Activated CD4-positive, alpha-beta memory T cell treated with anti-CD3 and anti-CD28 coated beads, Interleukin-2, amount 10 ng/mL, durations not matched to agents 7 days and 5 days (primary cell): Measurements from ENCODE around the gene SLC8A1. TPM values are rescaled to one million over a fixed set of nuclear protein-coding genes. Genes with fewer than 3 reads are reported as not detected.

Source experiments
- CTCF ChIA-PET: fragments of 350-600 bp; sonication (Branson Sonifier 250); formaldehyde crosslinking; loops from one replicate; lab custom pipeline; 2021; ENCODE audit warnings: antibody characterized with exemption, inconsistent platforms; lab: Charles Lee
- POLR2A ChIA-PET: fragments of 350-600 bp; sonication (Branson Sonifier 250); formaldehyde crosslinking; loops from one replicate; lab custom pipeline; 2021; ENCODE audit warnings: antibody characterized with exemption; lab: Charles Lee
- DNase-seq: peaks from one replicate; pipeline ENCODE4 v3.0.0-alpha.2; 2020
- H3K27ac Mint-ChIP-seq: one replicate; pipeline ENCODE4 v1.8.0; 2021; ENCODE audit warnings: mild to moderate bottlenecking, mixed read lengths
- H3K27me3 Mint-ChIP-seq: one replicate; pipeline ENCODE4 v1.8.0; 2021; ENCODE audit warnings: mixed read lengths
- H3K36me3 Mint-ChIP-seq: one replicate; pipeline ENCODE4 v1.8.0; 2021; ENCODE audit warnings: low read depth, mixed read lengths
- H3K4me1 Mint-ChIP-seq: one replicate; pipeline ENCODE4 v1.8.0; 2021; ENCODE audit warnings: mixed read lengths
- H3K4me3 Mint-ChIP-seq: one replicate; pipeline ENCODE4 v1.8.0; 2021; ENCODE audit warnings: mild to moderate bottlenecking, mixed read lengths
- H3K9me3 Mint-ChIP-seq: one replicate; pipeline ENCODE4 v1.8.0; 2021; ENCODE audit warnings: mixed read lengths
- total RNA-seq, 2 experiments: library from RNA; stranded (reverse); gene quantifications; one replicate each; pipeline ENCODE4 v1.2.3, GENCODE V29; 2021

The SLC8A1 gene
- total RNA-seq, 2 experiments from 2014 or later = 0.25 to 0.45 TPM

DNA sequence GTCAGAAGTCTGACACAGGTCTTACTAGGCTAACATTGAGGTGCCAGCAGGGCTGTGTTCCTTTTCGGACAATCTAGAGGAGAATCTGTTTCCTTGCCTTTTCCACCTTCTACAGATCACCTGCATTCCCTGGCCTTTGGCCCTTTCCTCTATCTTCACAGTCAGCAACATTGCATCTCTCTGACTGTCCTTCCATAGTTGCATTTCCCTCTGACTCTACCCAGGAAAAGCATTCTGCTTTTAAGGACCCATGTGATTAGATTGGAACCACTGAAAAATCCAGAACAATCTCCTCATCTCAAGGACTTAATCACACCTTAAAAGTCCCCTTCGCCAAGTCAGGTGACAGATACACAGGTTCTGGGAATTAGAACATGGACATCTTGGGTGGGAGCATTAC lies 181.5 kb downstream of the SLC8A1 start:
- POLR2A ChIA-PET = no interaction called here

GRCh38 chr2:40268566-40268965 lies 183.3 kb downstream of the SLC8A1 start:
- H3K4me1 Mint-ChIP-seq = no peaks in the 10 kb centered on the region
- no peak overlapping the region for H3K4me3 Mint-ChIP-seq
- no peak for DNase-seq
- no peaks in the 10 kb centered on the region for H3K36me3 Mint-ChIP-seq
- ChIA-PET POLR2A (no interaction called here), CTCF (no interaction called here)
- H3K27ac Mint-ChIP-seq = no peak overlapping the region
- no peaks in the 10 kb centered on the region for H3K9me3 Mint-ChIP-seq
- H3K27me3 Mint-ChIP-seq = no peaks in the 10 kb centered on the region

More for the DNA sequence above, 181.5 kb downstream of the SLC8A1 start:
- Mint-ChIP-seq H3K27me3 (no peaks in the 10 kb centered on the region), H3K4me3 (no peak overlapping the region), H3K9me3 (no peaks in the 10 kb centered on the region), H3K4me1 (no peaks in the 10 kb centered on the region), H3K27ac (no peak overlapping the region), H3K36me3 (no peaks in the 10 kb centered on the region)
- CTCF ChIA-PET = no interaction called here
- DNase-seq = no peak

- H3K9me3 Mint-ChIP-seq = no peaks in the 10 kb centered on the region
- H3K27ac Mint-ChIP-seq = no peak overlapping the region
- H3K4me3 Mint-ChIP-seq = no peak overlapping the region
- no peak for DNase-seq
- POLR2A ChIA-PET = no interaction called here
- H3K4me1 Mint-ChIP-seq = no peaks in the 10 kb centered on the region
- H3K27me3 Mint-ChIP-seq = no peaks in the 10 kb centered on the region
- CTCF ChIA-PET = no interaction called here
- no peaks in the 10 kb centered on the region for H3K36me3 Mint-ChIP-seq
Observed at GRCh38 chr2:40266201-40266600, 185.7 kb downstream of the SLC8A1 start.

DNA sequence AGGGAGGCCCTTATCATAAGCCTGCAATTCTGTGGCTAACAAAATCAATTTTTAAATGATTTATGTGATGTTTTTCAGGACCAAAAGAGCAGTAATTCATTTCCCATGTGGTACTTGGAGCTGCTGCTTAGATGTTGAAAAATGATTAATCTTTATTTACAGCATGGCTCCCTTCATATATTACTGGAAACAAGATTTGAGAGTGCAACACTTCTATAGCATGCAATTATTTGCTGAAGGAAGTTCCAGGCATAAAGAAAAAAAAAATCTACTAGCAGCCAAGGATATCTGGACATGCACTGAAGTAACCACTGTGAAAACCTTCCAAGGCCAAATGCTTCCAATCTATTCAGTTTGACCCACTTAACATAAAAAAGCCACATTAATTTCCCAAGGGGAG lies 186.3 kb downstream of the SLC8A1 start:
- CTCF ChIA-PET = no interaction called here
- DNase-seq = no peak
- H3K4me3 Mint-ChIP-seq = no peak overlapping the region
- H3K27me3 Mint-ChIP-seq = no peaks in the 10 kb centered on the region
- H3K4me1 Mint-ChIP-seq = no peaks in the 10 kb centered on the region
- POLR2A ChIA-PET = no interaction called here
- no peaks in the 10 kb centered on the region for H3K36me3 Mint-ChIP-seq
- H3K27ac Mint-ChIP-seq = no peak overlapping the region
- no peaks in the 10 kb centered on the region for H3K9me3 Mint-ChIP-seq

DNA sequence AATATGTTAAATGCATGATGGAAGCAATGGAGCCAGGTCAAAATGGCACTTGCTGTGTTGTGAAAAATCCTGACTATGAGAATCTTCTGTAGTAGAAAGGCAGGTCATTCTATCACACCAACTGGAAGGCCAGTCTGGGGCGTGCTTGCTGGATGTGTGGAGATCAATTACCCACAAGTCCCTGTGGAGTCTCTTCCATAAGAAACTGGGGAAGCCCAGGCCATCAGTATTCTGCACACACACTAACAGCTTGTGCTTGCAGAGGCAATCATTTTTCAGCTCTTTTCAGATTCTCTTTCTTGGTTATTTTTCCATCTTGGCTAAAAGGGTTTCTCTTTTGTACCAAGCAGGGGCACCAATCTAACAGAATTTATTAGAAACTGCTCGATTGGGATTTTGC lies 190.8 kb downstream of the SLC8A1 start:
- ChIA-PET POLR2A (no interaction called here), CTCF (no interaction called here)
- H3K4me3 Mint-ChIP-seq = no peak overlapping the region
- H3K9me3 Mint-ChIP-seq = no peaks in the 10 kb centered on the region
- H3K36me3 Mint-ChIP-seq = no peaks in the 10 kb centered on the region
- H3K27ac Mint-ChIP-seq = no peak overlapping the region
- H3K4me1 Mint-ChIP-seq = no peaks in the 10 kb centered on the region
- no peaks in the 10 kb centered on the region for H3K27me3 Mint-ChIP-seq
- no peak for DNase-seq

- no peak overlapping the region for H3K4me3 Mint-ChIP-seq
- DNase-seq = no peak
- no peaks in the 10 kb centered on the region for H3K4me1 Mint-ChIP-seq
- no peaks in the 10 kb centered on the region for H3K27me3 Mint-ChIP-seq
- ChIA-PET CTCF (no interaction called here), POLR2A (no interaction called here)
- no peaks in the 10 kb centered on the region for H3K9me3 Mint-ChIP-seq
- no peaks in the 10 kb centered on the region for H3K36me3 Mint-ChIP-seq
- H3K27ac Mint-ChIP-seq = no peak overlapping the region
Observed at GRCh38 chr2:40260437-40260836, 191.5 kb downstream of the SLC8A1 start.

GRCh38 chr2:40259900-40260299 lies 192.0 kb downstream of the SLC8A1 start:
- Mint-ChIP-seq H3K27me3 (no peaks in the 10 kb centered on the region), H3K9me3 (no peaks in the 10 kb centered on the region), H3K36me3 (no peaks in the 10 kb centered on the region), H3K27ac (no peak overlapping the region), H3K4me1 (no peaks in the 10 kb centered on the region), H3K4me3 (no peak overlapping the region)
- CTCF ChIA-PET = no interaction called here
- no peak for DNase-seq
- POLR2A ChIA-PET = no interaction called here

GRCh38 chr2:40258135-40258457 lies 193.8 kb downstream of the SLC8A1 start:
- no peaks in the 10 kb centered on the region for H3K9me3 Mint-ChIP-seq
- ChIA-PET POLR2A (no interaction called here), CTCF (no interaction called here)

GRCh38 chr2:40257340-40258134 lies 194.4 kb downstream of the SLC8A1 start:
- no peaks in the 10 kb centered on the region for H3K27me3 Mint-ChIP-seq
- POLR2A ChIA-PET = no interaction called here
- CTCF ChIA-PET = no interaction called here
- no peak overlapping the region for H3K27ac Mint-ChIP-seq
- no peak for DNase-seq
- H3K4me1 Mint-ChIP-seq = no peaks in the 10 kb centered on the region
- no peaks in the 10 kb centered on the region for H3K36me3 Mint-ChIP-seq
- H3K4me3 Mint-ChIP-seq = no peak overlapping the region
- H3K9me3 Mint-ChIP-seq = no peaks in the 10 kb centered on the region

More at GRCh38 chr2:40258135-40258457, 193.8 kb downstream of the SLC8A1 start:
- H3K27me3 Mint-ChIP-seq = no peaks in the 10 kb centered on the region
- no peaks in the 10 kb centered on the region for H3K36me3 Mint-ChIP-seq
- H3K27ac Mint-ChIP-seq = no peak overlapping the region
- no peak overlapping the region for H3K4me3 Mint-ChIP-seq
- no peaks in the 10 kb centered on the region for H3K4me1 Mint-ChIP-seq
- no peak for DNase-seq

DNA sequence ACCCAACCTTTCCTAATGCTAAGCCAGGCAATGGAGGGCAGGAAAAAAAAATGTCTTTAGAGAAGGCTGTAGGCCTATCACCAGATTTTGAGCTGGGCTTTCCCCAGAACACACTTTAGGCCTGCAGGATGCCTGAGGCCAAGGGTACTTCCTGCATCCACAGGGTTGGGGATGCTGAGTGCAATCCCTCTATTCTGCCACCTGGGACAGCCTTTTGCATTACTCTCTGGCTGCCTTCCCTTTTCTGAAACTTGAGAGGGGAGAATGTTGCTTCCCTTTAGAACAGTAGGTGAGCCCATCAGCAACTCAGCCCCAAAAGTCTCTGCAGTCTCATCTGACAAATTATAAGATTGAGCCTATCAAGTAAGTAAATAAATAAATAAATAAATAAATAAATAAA lies 195.2 kb downstream of the SLC8A1 start:
- Mint-ChIP-seq H3K9me3 (no peaks in the 10 kb centered on the region), H3K36me3 (no peaks in the 10 kb centered on the region), H3K27me3 (no peaks in the 10 kb centered on the region), H3K4me1 (no peaks in the 10 kb centered on the region), H3K4me3 (no peak overlapping the region), H3K27ac (no peak overlapping the region)
- ChIA-PET CTCF (no interaction called here), POLR2A (no interaction called here)
- no peak for DNase-seq

- no peak for DNase-seq
- ChIA-PET CTCF (no interaction called here), POLR2A (no interaction called here)
- Mint-ChIP-seq H3K4me3 (no peak overlapping the region), H3K36me3 (no peaks in the 10 kb centered on the region), H3K27ac (no peak overlapping the region), H3K27me3 (no peaks in the 10 kb centered on the region), H3K9me3 (no peaks in the 10 kb centered on the region), H3K4me1 (no peaks in the 10 kb centered on the region)
Observed at GRCh38 chr2:40256008-40256407, 195.9 kb downstream of the SLC8A1 start.

- DNase-seq = no peak
- POLR2A ChIA-PET = no interaction called here
Observed at GRCh38 chr2:40255103-40255502, 196.8 kb downstream of the SLC8A1 start.

DNA sequence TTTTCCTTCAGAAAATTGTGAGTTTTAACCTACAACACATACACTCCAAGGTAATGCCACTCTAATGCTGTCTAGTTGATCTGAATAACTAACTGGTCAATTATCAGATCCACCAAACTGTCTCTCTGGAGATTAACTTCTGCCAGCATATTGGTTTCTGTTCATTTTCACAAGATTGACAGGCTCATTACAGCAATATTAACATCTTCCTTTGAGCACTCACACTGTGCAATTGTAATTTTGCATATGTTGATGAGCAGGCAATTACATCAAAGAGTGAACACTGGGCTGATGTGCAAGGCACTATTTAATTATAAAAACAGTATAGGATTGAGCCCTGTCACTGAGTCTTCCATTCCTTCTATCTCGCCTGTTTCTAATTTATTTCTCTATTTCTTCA lies 197.3 kb downstream of the SLC8A1 start:
- ChIA-PET CTCF (no interaction called here), POLR2A (no interaction called here)
- no peaks in the 10 kb centered on the region for H3K27me3 Mint-ChIP-seq
- no peak for DNase-seq
- no peaks in the 10 kb centered on the region for H3K4me1 Mint-ChIP-seq
- no peaks in the 10 kb centered on the region for H3K9me3 Mint-ChIP-seq
- no peak overlapping the region for H3K4me3 Mint-ChIP-seq
- H3K27ac Mint-ChIP-seq = no peak overlapping the region
- no peaks in the 10 kb centered on the region for H3K36me3 Mint-ChIP-seq

More at GRCh38 chr2:40255103-40255502, 196.8 kb downstream of the SLC8A1 start:
- no peak overlapping the region for H3K27ac Mint-ChIP-seq
- H3K4me3 Mint-ChIP-seq = no peak overlapping the region
- CTCF ChIA-PET = no interaction called here
- no peaks in the 10 kb centered on the region for H3K4me1 Mint-ChIP-seq
- no peaks in the 10 kb centered on the region for H3K27me3 Mint-ChIP-seq
- no peaks in the 10 kb centered on the region for H3K9me3 Mint-ChIP-seq
- no peaks in the 10 kb centered on the region for H3K36me3 Mint-ChIP-seq

GRCh38 chr2:40251137-40251536 lies 200.8 kb downstream of the SLC8A1 start:
- CTCF ChIA-PET = no interaction called here
- Mint-ChIP-seq H3K27me3 (no peaks in the 10 kb centered on the region), H3K4me3 (no peak overlapping the region), H3K36me3 (no peaks in the 10 kb centered on the region), H3K9me3 (no peaks in the 10 kb centered on the region), H3K27ac (no peak overlapping the region), H3K4me1 (no peaks in the 10 kb centered on the region)
- POLR2A ChIA-PET = no interaction called here
- DNase-seq = no peak
